Karpas-422 (cell line): ENCODE measurements around the gene PLPP2. TPM values are rescaled to one million over a fixed set of nuclear protein-coding genes. Genes with fewer than 3 reads are reported as not detected.
A peak's percentile ranks its signal among the peaks of the same experiment; 100 is the strongest.

Source experiments
- DNase-seq: peaks from one replicate; pipeline ENCODE4 v3.0.0-alpha.2; 2015
- H2AFZ ChIP-seq: fragments of 200-600 bp; sonication (generic); 2 replicates; pipeline ENCODE4 v1.6.1; 2014; ENCODE audit warnings: antibody characterized with exemption, low read length, mixed read lengths
- H3K27ac ChIP-seq: fragments of 200-600 bp; sonication (generic); 2 replicates; pipeline ENCODE4 v1.5.1; 2014; ENCODE audit warnings: mild to moderate bottlenecking, low read length, moderate library complexity
- H3K27me3 ChIP-seq: fragments of 200-600 bp; sonication (generic); 2 replicates; pipeline ENCODE4 v1.6.1; 2014; ENCODE audit warnings: low read length, mixed read lengths
- H3K36me3 ChIP-seq: fragments of 200-600 bp; sonication (generic); 2 replicates; pipeline ENCODE4 v1.6.1; 2014; ENCODE audit warnings: low read length, mixed read lengths; ENCODE audit not compliant: insufficient read depth
- H3K4me1 ChIP-seq: fragments of 200-600 bp; sonication (generic); 2 replicates; pipeline ENCODE4 v1.6.1; 2014; ENCODE audit warnings: mild to moderate bottlenecking, low read length, mixed read lengths
- H3K4me2 ChIP-seq: fragments of 200-600 bp; sonication (generic); 2 replicates; pipeline ENCODE4 v1.6.1; 2014; ENCODE audit warnings: low read length, low read depth, mild to moderate bottlenecking; ENCODE audit not compliant: poor library complexity, severe bottlenecking
- H3K4me3 ChIP-seq: fragments of 200-600 bp; sonication (generic); 2 replicates; pipeline ENCODE4 v1.5.1; 2014; ENCODE audit warnings: mild to moderate bottlenecking, antibody characterized with exemption, low read length, mixed read lengths
- H3K79me2 ChIP-seq: fragments of 200-600 bp; sonication (generic); 2 replicates; pipeline ENCODE4 v1.6.1; 2014; ENCODE audit warnings: mild to moderate bottlenecking, low read length, mixed read lengths
- H3K9ac ChIP-seq: fragments of 200-600 bp; sonication (generic); 2 replicates; pipeline ENCODE4 v1.6.0; 2014; ENCODE audit warnings: low read length
- H3K9me2 ChIP-seq: fragments of 200-600 bp; sonication (generic), shearing (Covaris generic); replicated peaks from 2 replicates; pipeline ENCODE4 v1.6.0; 2014; ENCODE audit warnings: mild to moderate bottlenecking, low read length, moderate library complexity; ENCODE audit not compliant: insufficient read depth
- H3K9me3 ChIP-seq: fragments of 300-700, 200-600 bp; sonication (generic); 2 replicates; pipeline ENCODE4 v1.6.1; 2014; ENCODE audit warnings: low read length, mixed read lengths
- H4K20me1 ChIP-seq: fragments of 200-600 bp; sonication (generic); 2 replicates; pipeline ENCODE4 v1.6.1; 2014; ENCODE audit warnings: mild to moderate bottlenecking, antibody characterized with exemption, low read length, low read depth; ENCODE audit not compliant: insufficient read depth
- total RNA-seq: library from RNA; depleted of rRNA; stranded (reverse); fragments of >200 nt; shearing (Covaris generic); gene quantifications from 2 replicates; pipeline ENCODE4 v1.2.3, GENCODE V29; 2014; ENCODE audit warnings: low replicate concordance

PLPP2 gene
- total RNA-seq, 1 experiment from 2014 or later = 0.26 TPM

DNA sequence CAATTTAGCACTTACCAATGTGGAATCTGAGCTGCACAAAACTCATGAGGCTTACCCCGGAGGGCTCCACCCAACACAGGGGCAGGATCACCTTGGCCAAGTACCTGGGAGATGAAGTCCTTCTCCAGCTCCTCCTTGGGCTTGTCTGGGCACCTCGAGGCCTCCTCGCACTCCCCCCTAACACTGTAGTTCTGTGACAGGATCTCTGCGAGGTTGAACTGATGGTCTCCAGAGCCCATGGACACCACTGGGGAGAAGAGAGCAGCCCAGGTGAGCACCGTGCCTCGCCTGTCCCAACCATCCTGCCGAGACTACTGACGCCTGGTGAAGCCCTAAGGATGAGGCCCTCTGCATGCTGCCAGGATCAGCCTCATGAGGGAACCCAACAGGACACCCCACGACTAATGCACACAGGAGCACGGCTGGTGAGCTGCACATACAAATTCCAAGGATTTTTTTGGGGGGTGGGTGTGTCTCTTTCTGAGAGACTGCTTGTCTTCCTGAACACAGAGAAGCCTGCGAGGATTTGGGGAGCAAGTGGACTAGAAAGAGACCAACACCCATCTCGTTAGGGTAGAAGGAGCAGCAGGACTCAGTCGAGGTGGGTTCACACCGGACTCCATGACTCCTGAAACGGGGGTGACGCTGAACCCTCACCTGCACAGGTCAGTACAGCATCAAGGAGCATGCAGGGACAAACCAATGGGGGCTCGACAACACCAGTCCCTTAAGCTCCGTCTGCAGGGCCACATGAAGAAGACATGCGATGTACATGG, 43.3 kb upstream of the PLPP2 start:
- Histone ChIP-seq H3K79me2 (peaks cover 67% of the 10 kb centered on the region), H3K36me3 (peaks cover 57% of the 10 kb centered on the region), H3K4me2 (no peak overlapping the region)

GRCh38 chr19:330503-330902, 39.3 kb upstream of the PLPP2 start:
- no peak for DNase-seq
- no peak overlapping the region for H3K4me2 ChIP-seq
- H3K9me3 ChIP-seq = peaks cover 26% of the 10 kb centered on the region
- H3K4me3 ChIP-seq = no peak overlapping the region
- H4K20me1 ChIP-seq = no peaks in the 10 kb centered on the region
- H3K9me2 ChIP-seq = no peaks in the 10 kb centered on the region
- H3K36me3 ChIP-seq = peaks cover 72% of the 10 kb centered on the region
- H3K27me3 ChIP-seq = no peaks in the 10 kb centered on the region
- H3K27ac ChIP-seq = no peak overlapping the region
- peaks cover 40% of the 10 kb centered on the region for H3K79me2 ChIP-seq
- no peaks in the 10 kb centered on the region for H3K4me1 ChIP-seq
- H2AFZ ChIP-seq = no peak overlapping the region
- H3K9ac ChIP-seq = no peak overlapping the region

More for the DNA sequence above, 43.3 kb upstream of the PLPP2 start:
- DNase-seq = no peak
- Histone ChIP-seq H2AFZ (no peak overlapping the region), H3K27ac (no peak overlapping the region), H4K20me1 (no peaks in the 10 kb centered on the region), H3K9ac (no peak overlapping the region), H3K27me3 (no peaks in the 10 kb centered on the region), H3K9me2 (no peaks in the 10 kb centered on the region), H3K9me3 (peaks cover 12% of the 10 kb centered on the region), H3K4me3 (no peak overlapping the region), H3K4me1 (no peaks in the 10 kb centered on the region)

DNA sequence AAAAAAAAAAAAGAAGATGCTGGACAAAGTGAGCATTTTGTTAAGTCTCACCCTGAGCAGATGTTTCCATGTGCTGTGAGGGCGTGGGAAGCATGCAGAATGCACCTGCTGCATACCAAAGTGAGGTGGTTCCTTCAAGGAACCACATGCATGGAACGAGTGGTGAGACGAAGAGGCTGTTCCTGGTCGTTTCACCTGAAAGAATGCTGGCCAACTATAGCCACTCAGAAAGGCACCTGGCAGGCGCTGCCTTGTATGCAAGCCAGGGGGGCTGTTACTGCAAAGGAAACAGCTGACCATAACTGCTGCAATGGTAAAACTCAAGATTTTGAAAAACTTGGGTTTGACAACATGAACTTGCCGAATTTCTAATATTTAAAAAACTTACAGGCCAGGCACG, 38.7 kb upstream of the PLPP2 start:
- no peaks in the 10 kb centered on the region for H4K20me1 ChIP-seq
- H3K4me1 ChIP-seq = no peaks in the 10 kb centered on the region
- peaks cover 34% of the 10 kb centered on the region for H3K79me2 ChIP-seq
- H3K4me2 ChIP-seq = no peak overlapping the region
- H2AFZ ChIP-seq = no peak overlapping the region
- no peak overlapping the region for H3K4me3 ChIP-seq
- DNase-seq = no peak
- H3K27me3 ChIP-seq = no peaks in the 10 kb centered on the region
- no peaks in the 10 kb centered on the region for H3K9me2 ChIP-seq
- no peak overlapping the region for H3K27ac ChIP-seq
- peaks cover 69% of the 10 kb centered on the region for H3K36me3 ChIP-seq
- peaks cover 26% of the 10 kb centered on the region for H3K9me3 ChIP-seq
- no peak overlapping the region for H3K9ac ChIP-seq

- H3K79me2 ChIP-seq = peaks cover 32% of the 10 kb centered on the region
- H3K27me3 ChIP-seq = no peaks in the 10 kb centered on the region
- H3K9me3 ChIP-seq = peaks cover 26% of the 10 kb centered on the region
- H4K20me1 ChIP-seq = no peaks in the 10 kb centered on the region
- DNase-seq = peak; percentile 55
- no peaks in the 10 kb centered on the region for H3K9me2 ChIP-seq
- no peak overlapping the region for H3K9ac ChIP-seq
- H2AFZ ChIP-seq = no peak overlapping the region
- no peak overlapping the region for H3K4me2 ChIP-seq
- H3K36me3 ChIP-seq = peaks cover 68% of the 10 kb centered on the region
- no peak overlapping the region for H3K27ac ChIP-seq
- H3K4me1 ChIP-seq = no peaks in the 10 kb centered on the region
- no peak overlapping the region for H3K4me3 ChIP-seq
Measured at GRCh38 chr19:328025-328505, 36.9 kb upstream of the PLPP2 start.

DNA sequence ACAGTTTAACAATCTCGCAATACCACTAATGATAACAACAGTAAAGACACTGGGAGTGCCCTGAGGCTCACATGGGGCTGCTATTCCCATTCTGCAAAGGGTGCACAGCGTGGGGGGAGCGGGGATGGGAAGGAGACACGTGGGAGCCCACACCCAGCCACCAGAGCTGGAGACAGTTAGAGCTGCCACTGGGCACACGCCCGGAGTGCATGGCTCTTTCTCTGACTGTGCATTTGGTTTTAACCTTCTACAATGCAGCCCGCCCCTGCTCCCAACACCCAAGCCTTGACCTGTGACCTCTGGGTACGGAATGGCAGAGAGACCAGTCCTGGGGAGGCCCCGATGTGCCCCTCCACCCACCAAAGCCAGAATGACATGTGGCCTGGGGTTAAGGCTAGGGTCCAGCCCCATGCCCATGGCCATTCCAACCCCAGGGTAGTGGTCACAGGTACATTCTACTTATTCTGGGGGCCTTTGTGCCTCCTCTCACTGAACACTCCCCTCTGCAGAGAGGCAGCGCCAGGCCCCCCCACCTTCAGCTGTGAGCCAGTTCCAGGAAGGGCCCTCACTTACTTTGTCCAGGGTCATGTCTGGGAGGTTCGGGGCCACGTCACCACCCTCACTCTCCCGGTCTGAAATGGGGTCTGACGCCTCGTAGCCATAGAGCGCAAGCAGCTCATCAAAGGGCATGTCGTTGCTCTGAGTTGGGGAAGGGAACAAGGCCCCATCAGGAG, 36.3 kb upstream of the PLPP2 start:
- Histone ChIP-seq H3K4me1 (no peaks in the 10 kb centered on the region), H3K79me2 (peaks cover 32% of the 10 kb centered on the region), H3K9ac (no peak overlapping the region), H3K4me2 (no peak overlapping the region), H3K9me2 (no peaks in the 10 kb centered on the region), H4K20me1 (no peaks in the 10 kb centered on the region), H3K27ac (no peak overlapping the region), H3K4me3 (no peak overlapping the region), H3K27me3 (no peaks in the 10 kb centered on the region), H2AFZ (no peak overlapping the region), H3K36me3 (peaks cover 73% of the 10 kb centered on the region), H3K9me3 (peaks cover 26% of the 10 kb centered on the region)
- DNase-seq = no peak

- H4K20me1 ChIP-seq = no peaks in the 10 kb centered on the region
- H3K4me1 ChIP-seq = no peaks in the 10 kb centered on the region
- no peaks in the 10 kb centered on the region for H3K27me3 ChIP-seq
- H3K9ac ChIP-seq = no peak overlapping the region
- no peak overlapping the region for H3K4me2 ChIP-seq
- H2AFZ ChIP-seq = no peak overlapping the region
- H3K4me3 ChIP-seq = no peak overlapping the region
- peaks cover 26% of the 10 kb centered on the region for H3K9me3 ChIP-seq
- peaks cover 77% of the 10 kb centered on the region for H3K36me3 ChIP-seq
- no peak overlapping the region for H3K27ac ChIP-seq
- no peaks in the 10 kb centered on the region for H3K9me2 ChIP-seq
- peaks cover 36% of the 10 kb centered on the region for H3K79me2 ChIP-seq
- no peak for DNase-seq
Measured at GRCh38 chr19:326871-327270, 35.7 kb upstream of the PLPP2 start.

- H3K4me1 ChIP-seq = no peaks in the 10 kb centered on the region
- H4K20me1 ChIP-seq = no peaks in the 10 kb centered on the region
- no peaks in the 10 kb centered on the region for H3K27me3 ChIP-seq
- no peak overlapping the region for H3K9ac ChIP-seq
- no peak overlapping the region for H3K4me3 ChIP-seq
- peaks cover 72% of the 10 kb centered on the region for H3K36me3 ChIP-seq
- H2AFZ ChIP-seq = no peak overlapping the region
- no peak overlapping the region for H3K4me2 ChIP-seq
- no peak overlapping the region for H3K27ac ChIP-seq
- no peak for DNase-seq
- H3K9me2 ChIP-seq = no peaks in the 10 kb centered on the region
- H3K9me3 ChIP-seq = peaks cover 22% of the 10 kb centered on the region
- H3K79me2 ChIP-seq = peaks cover 33% of the 10 kb centered on the region
Measured at GRCh38 chr19:325937-326565, 34.8 kb upstream of the PLPP2 start.
